Fibroblast of lung (primary cell): ENCODE results near the gene DDAH1.

Experiments
- CTCF ChIP-seq, 2 donors: IDR thresholded peaks in 1 of 2; conservative IDR thresholded peaks in 1 of 2; 1 replicate in 1 of 2; 2 replicates in 1 of 2; pipeline ENCODE4 v1.5.1; 2011 to 2012; ENCODE audit warnings: low read length in 2 of 2, control low read depth in 1 of 2, inconsistent platforms in 1 of 2, low read depth in 1 of 2, mild to moderate bottlenecking in 1 of 2
- EZH2 ChIP-seq: IDR thresholded peaks from 2 replicates; pipeline ENCODE4 v1.5.1; 2012; ENCODE audit warnings: low read length, control low read depth, mild to moderate bottlenecking; ENCODE audit errors: missing control alignments

- TF ChIP-seq CTCF (conservative IDR thresholded peaks at IDR 0.05 in 1 of 2, IDR thresholded peaks at IDR 0.05 in 1 of 2; ENCODE audit: low read depth in 1 of 2, low read length in 2 of 2) (no peak), EZH2 (no peak)
Observed at GRCh38 chr1:85303440-85304162, 161.4 kb downstream of the DDAH1 start.
